ENCODE results near the gene NAA60.
A peak's percentile ranks its signal among the peaks of the same experiment; 100 is the strongest.

Gene NAA60

GRCh38 chr16:3532741-3533140 lies 89.3 kb downstream of the NAA60 start:
- DNase-seq = no peak
- H3K4me3 ChIP-seq = no peak overlapping the region
- no peaks in the 10 kb centered on the region for H3K27me3 ChIP-seq
- TF ChIP-seq, protein P1, sequence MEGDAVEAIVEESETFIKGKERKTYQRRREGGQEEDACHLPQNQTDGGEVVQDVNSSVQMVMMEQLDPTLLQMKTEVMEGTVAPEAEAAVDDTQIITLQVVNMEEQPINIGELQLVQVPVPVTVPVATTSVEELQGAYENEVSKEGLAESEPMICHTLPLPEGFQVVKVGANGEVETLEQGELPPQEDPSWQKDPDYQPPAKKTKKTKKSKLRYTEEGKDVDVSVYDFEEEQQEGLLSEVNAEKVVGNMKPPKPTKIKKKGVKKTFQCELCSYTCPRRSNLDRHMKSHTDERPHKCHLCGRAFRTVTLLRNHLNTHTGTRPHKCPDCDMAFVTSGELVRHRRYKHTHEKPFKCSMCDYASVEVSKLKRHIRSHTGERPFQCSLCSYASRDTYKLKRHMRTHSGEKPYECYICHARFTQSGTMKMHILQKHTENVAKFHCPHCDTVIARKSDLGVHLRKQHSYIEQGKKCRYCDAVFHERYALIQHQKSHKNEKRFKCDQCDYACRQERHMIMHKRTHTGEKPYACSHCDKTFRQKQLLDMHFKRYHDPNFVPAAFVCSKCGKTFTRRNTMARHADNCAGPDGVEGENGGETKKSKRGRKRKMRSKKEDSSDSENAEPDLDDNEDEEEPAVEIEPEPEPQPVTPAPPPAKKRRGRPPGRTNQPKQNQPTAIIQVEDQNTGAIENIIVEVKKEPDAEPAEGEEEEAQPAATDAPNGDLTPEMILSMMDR (IDR thresholded peaks at IDR 0.05) = no peak
- no peaks in the 10 kb centered on the region for H3K9me3 ChIP-seq
- intact Hi-C loops (cut with DNase I; ENCODE audit: low total_unique reads) = loop anchor here (5.0 kb wide), 1 partner anchor 345 kb away; no protein-coding TSS in a partner anchor
- peaks cover 0 to 30% (median 21%) of the 10 kb centered on the region in 4 donors for H3K4me1 ChIP-seq
- no peak overlapping the region for H3K27ac ChIP-seq
- H3K36me3 ChIP-seq = peaks cover 25 to 70% (median 35%) of the 10 kb centered on the region in 3 donors

GRCh38 chr16:3534126-3534525 lies 90.6 kb downstream of the NAA60 start:
- Histone ChIP-seq H3K27me3 (no peaks in the 10 kb centered on the region), H3K27ac (peak overlapping the region in 1 of 2 donors; percentile 78), H3K9me3 (no peaks in the 10 kb centered on the region), H3K4me3 (no peak overlapping the region), H3K4me1 (peaks cover 0 to 41% (median 21%) of the 10 kb centered on the region in 4 donors), H3K36me3 (peaks cover 22 to 59% (median 28%) of the 10 kb centered on the region in 3 donors)
- TF ChIP-seq, protein P1 (IDR thresholded peaks at IDR 0.05) = no peak
- no peak for DNase-seq
- intact Hi-C loops (cut with DNase I; ENCODE audit: low total_unique reads) = loop anchor here (5.0 kb wide), 1 partner anchor 343 kb away; no protein-coding TSS in a partner anchor

DNA sequence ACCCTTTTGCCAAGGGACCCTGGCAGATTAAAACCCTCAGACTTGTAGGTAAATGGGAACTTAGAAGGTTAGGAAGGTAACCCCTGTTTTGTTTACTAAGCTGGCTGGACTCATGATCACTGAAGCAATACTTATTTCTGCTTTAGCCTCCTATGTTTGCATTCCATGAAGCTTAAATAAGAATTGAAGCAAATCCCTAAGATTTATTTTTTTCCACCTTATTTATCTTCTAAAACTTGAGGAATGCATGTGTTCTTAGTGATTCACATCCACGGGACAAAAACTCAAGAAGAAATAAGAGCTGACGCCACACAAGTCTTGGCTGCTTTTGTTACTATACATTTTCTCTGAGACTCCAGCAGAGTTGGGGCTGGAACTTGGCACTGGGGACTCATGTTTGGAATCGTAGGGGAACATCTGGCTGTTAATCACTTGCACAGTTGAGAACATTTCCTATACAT lies 92.8 kb downstream of the NAA60 start:
- no peak for DNase-seq
- Histone ChIP-seq H3K27ac (peak overlapping the region; percentile 76 to 78), H3K27me3 (no peaks in the 10 kb centered on the region), H3K4me1 (peaks cover 0 to 41% (median 21%) of the 10 kb centered on the region in 4 donors), H3K36me3 (peaks cover 8 to 51% (median 15%) of the 10 kb centered on the region in 3 donors), H3K9me3 (no peaks in the 10 kb centered on the region), H3K4me3 (no peak overlapping the region)
- intact Hi-C loops (cut with DNase I; ENCODE audit: low total_unique reads) = no loop called here
- TF ChIP-seq, protein P1 (IDR thresholded peaks at IDR 0.05) = no peak

All from tibial artery (tissue), 4 donors.